RPMI8226 (cell line): ENCODE results near the gene OCA2.
"Not testable (repeated sequence)": the region's sequence is repeated elsewhere in the genome, so short reads cannot be mapped to it uniquely, and the experiment has no call there.

Source experiments
- DNase-seq: peaks from one replicate; pipeline ENCODE4 v3.0.0-alpha.2; 2015

OCA2 gene

GRCh38 chr15:28098766-28099554 is at the start of gene OCA2:
TSS of gene OCA2 (minus strand) at chr15:28099315. CDS start at chr15:28081874, 17,441 bp downstream.
- no peak for DNase-seq

- DNase-seq = no peak
Observed at GRCh38 chr15:28147801-28148200, 48.7 kb upstream of the OCA2 start.

- not testable (repeated sequence) for DNase-seq
Observed at GRCh38 chr15:28145419-28145818, 46.3 kb upstream of the OCA2 start.

- DNase-seq = no peak
Observed at GRCh38 chr15:28140062-28140461, 40.9 kb upstream of the OCA2 start.

- DNase-seq = not testable (repeated sequence)
Observed at GRCh38 chr15:28137408-28138039, 38.4 kb upstream of the OCA2 start.

- peak; percentile 51 for DNase-seq
Observed at GRCh38 chr15:28136236-28136904, 37.3 kb upstream of the OCA2 start.

- no peak for DNase-seq
Observed at GRCh38 chr15:28133281-28133680, 34.2 kb upstream of the OCA2 start.

- no peak for DNase-seq
Observed at GRCh38 chr15:28132524-28133275, 33.6 kb upstream of the OCA2 start.

GRCh38 chr15:28131946-28132345 is 32.8 kb upstream of the OCA2 start:
- DNase-seq = no peak

- no peak for DNase-seq
Observed at GRCh38 chr15:28131400-28131799, 32.3 kb upstream of the OCA2 start.

- DNase-seq = no peak
Observed at GRCh38 chr15:28130651-28131050, 31.5 kb upstream of the OCA2 start.

- DNase-seq = no peak
Observed at GRCh38 chr15:28129231-28129848, 30.2 kb upstream of the OCA2 start.

- peak; percentile 59 for DNase-seq
Observed at GRCh38 chr15:28128031-28128430, 28.9 kb upstream of the OCA2 start.

- DNase-seq = no peak
Observed at GRCh38 chr15:28127036-28127435, 27.9 kb upstream of the OCA2 start.

GRCh38 chr15:28125673-28126651 is 26.8 kb upstream of the OCA2 start:
- peak; percentile 55 for DNase-seq

GRCh38 chr15:28124841-28125240 is 25.7 kb upstream of the OCA2 start:
- DNase-seq = no peak

- DNase-seq = peak; percentile 64
Observed at GRCh38 chr15:28123408-28124023, 24.4 kb upstream of the OCA2 start.

GRCh38 chr15:28122038-28122949 is 23.2 kb upstream of the OCA2 start:
- no peak for DNase-seq

- DNase-seq = not testable (repeated sequence)
Observed at GRCh38 chr15:28121577-28121976, 22.5 kb upstream of the OCA2 start.

- no peak for DNase-seq
Observed at GRCh38 chr15:28120359-28120640, 21.2 kb upstream of the OCA2 start.
